ENCODE measurements around the gene COL21A1.

DNA sequence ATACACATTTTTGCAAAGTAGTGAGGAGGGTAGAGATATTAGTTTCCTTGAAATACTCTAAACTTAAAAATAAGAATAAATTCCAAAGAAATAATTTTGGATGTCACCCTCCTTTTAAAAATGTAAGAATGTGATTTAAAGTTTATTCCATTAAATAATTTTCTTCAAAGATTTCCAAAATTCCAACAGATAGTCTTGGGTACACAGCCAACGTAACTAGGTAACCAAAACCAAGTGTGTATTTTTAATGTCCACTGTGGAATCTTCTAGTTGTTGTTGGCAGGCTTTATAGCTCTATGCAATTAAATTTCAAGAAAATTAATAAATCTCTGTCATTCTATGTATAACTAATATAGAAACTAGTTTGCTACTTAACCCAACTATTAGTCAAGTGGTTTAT is 101.3 kb downstream of the COL21A1 start:
- TF ChIP-seq GATA3 (IDR thresholded peaks at IDR 0.05; ENCODE audit: low read depth, low read length) (no peak), GATA2 (IDR thresholded peaks at IDR 0.05; ENCODE audit: low read depth, low read length) (no peak)
